Measurements from ENCODE around the gene BICRAL.

- no peak for TF ChIP-seq CTCF (conservative IDR thresholded peaks at IDR 0.05 in 1 of 2, IDR thresholded peaks at IDR 0.05 in 1 of 2; ENCODE audit: low read depth in 1 of 2, low read length in 2 of 2)
- TF ChIP-seq EZH2 (IDR thresholded peaks at IDR 0.05; ENCODE audit: low read length, missing control alignments): no peak
These were observed 45.9 kb upstream of the BICRAL start for GRCh38 chr6:42735976-42736375.
